Colonic mucosa (tissue), 4 donors: ENCODE data around the gene ZDHHC20. TPM values are rescaled to one million over a fixed set of nuclear protein-coding genes. Genes with fewer than 3 reads are reported as not detected.

ENCODE experiments used
- DNase-seq: peaks from one replicate; pipeline ENCODE4 v3.0.0-alpha.2; 2020
- H3K27ac ChIP-seq: fragments of 200-600 bp; one replicate; pipeline ENCODE4 v1.8.0; 2021
- H3K27me3 ChIP-seq: fragments of 200-600 bp; one replicate; pipeline ENCODE4 v1.8.0; 2021
- H3K36me3 ChIP-seq: fragments of 200-600 bp; one replicate; pipeline ENCODE4 v1.8.0; 2021
- H3K4me1 ChIP-seq: fragments of 200-600 bp; one replicate; pipeline ENCODE4 v1.8.0; 2021; ENCODE audit warnings: mild to moderate bottlenecking
- H3K4me3 ChIP-seq: fragments of 200-600 bp; one replicate; pipeline ENCODE4 v1.8.0; 2021
- H3K9ac ChIP-seq, 2 donors: one replicate each; pipeline ENCODE4 v1.7.0; 2013; ENCODE audit warnings: control low read depth in 2 of 2, low read depth in 2 of 2, low read length in 2 of 2
- H3K9me3 ChIP-seq: fragments of 200-600 bp; one replicate; pipeline ENCODE4 v1.8.0; 2021
- CTCF ChIP-seq: fragments of 200-600 bp; IDR thresholded peaks from one replicate; pipeline ENCODE4 v1.8.0; 2022; ENCODE audit warnings: antibody characterized with exemption, mild to moderate bottlenecking
- intact Hi-C: fragments of 100-400 bp; cut with DNase I; formaldehyde crosslinking; loops from one replicate; pipeline ENCODE4 v1.14.1; 2022
- total RNA-seq, 2 donors: library from RNA; stranded (reverse); fragmentation: NEBNext Ultra II Directional in 1 of 2; extraction: Animal tissue kit (Norgen Biotek cat#: 25700) in 1 of 2; gene quantifications; one replicate each; pipeline ENCODE4 v1.2.1, GENCODE V29; 2021
- donor health status: healthy.
- donor health status: DM: no; HTN: no; CAD: no.
- donor health status: DM: no; HTN: no; CAD: no.

ZDHHC20 gene
- total RNA-seq, 2 donors from 2014 or later, result 74.0 to 111 TPM

- no peak overlapping the region for H3K9ac ChIP-seq
- no peaks in the 10 kb centered on the region for H3K4me1 ChIP-seq
- H3K36me3 ChIP-seq, result no peaks in the 10 kb centered on the region
- intact Hi-C loops, result no loop called here
- no peak for TF ChIP-seq CTCF
- no peaks in the 10 kb centered on the region for H3K27me3 ChIP-seq
- H3K27ac ChIP-seq, result no peak overlapping the region
- H3K9me3 ChIP-seq, result no peaks in the 10 kb centered on the region
- DNase-seq, result no peak
- no peak overlapping the region for H3K4me3 ChIP-seq
Measured at GRCh38 chr13:21372530-21372929, 86.6 kb downstream of the ZDHHC20 start.

GRCh38 chr13:21371011-21371410, 88.1 kb downstream of the ZDHHC20 start:
- H3K27ac ChIP-seq, result no peak overlapping the region
- no peak for DNase-seq
- no peaks in the 10 kb centered on the region for H3K4me1 ChIP-seq
- no peak overlapping the region for H3K4me3 ChIP-seq
- intact Hi-C loops, result no loop called here
- no peaks in the 10 kb centered on the region for H3K9me3 ChIP-seq
- H3K36me3 ChIP-seq, result no peaks in the 10 kb centered on the region
- no peak overlapping the region for H3K9ac ChIP-seq
- no peaks in the 10 kb centered on the region for H3K27me3 ChIP-seq
- no peak for TF ChIP-seq CTCF

- no peak for TF ChIP-seq CTCF
- no peaks in the 10 kb centered on the region for H3K9me3 ChIP-seq
- H3K27me3 ChIP-seq, result no peaks in the 10 kb centered on the region
- H3K4me1 ChIP-seq, result no peaks in the 10 kb centered on the region
- no peak overlapping the region for H3K9ac ChIP-seq
- no peaks in the 10 kb centered on the region for H3K36me3 ChIP-seq
- no peak overlapping the region for H3K27ac ChIP-seq
- H3K4me3 ChIP-seq, result no peak overlapping the region
- intact Hi-C loops, result no loop called here
- no peak for DNase-seq
Measured at GRCh38 chr13:21365574-21365973, 93.5 kb downstream of the ZDHHC20 start.

GRCh38 chr13:21364916-21365315, 94.2 kb downstream of the ZDHHC20 start:
- Histone ChIP-seq H3K4me1 (no peaks in the 10 kb centered on the region), H3K27me3 (no peaks in the 10 kb centered on the region), H3K9ac (no peak overlapping the region), H3K9me3 (no peaks in the 10 kb centered on the region), H3K36me3 (no peaks in the 10 kb centered on the region), H3K4me3 (no peak overlapping the region), H3K27ac (no peak overlapping the region)
- DNase-seq, result no peak
- intact Hi-C loops, result no loop called here
- no peak for TF ChIP-seq CTCF

GRCh38 chr13:21364357-21364756, 94.7 kb downstream of the ZDHHC20 start:
- Histone ChIP-seq H3K4me1 (no peaks in the 10 kb centered on the region), H3K4me3 (no peak overlapping the region), H3K27me3 (no peaks in the 10 kb centered on the region), H3K9ac (no peak overlapping the region), H3K27ac (no peak overlapping the region), H3K9me3 (no peaks in the 10 kb centered on the region), H3K36me3 (no peaks in the 10 kb centered on the region)
- intact Hi-C loops, result no loop called here
- no peak for TF ChIP-seq CTCF
- no peak for DNase-seq

GRCh38 chr13:21362741-21363140, 96.4 kb downstream of the ZDHHC20 start:
- H3K36me3 ChIP-seq, result no peaks in the 10 kb centered on the region
- H3K9ac ChIP-seq, result no peak overlapping the region
- H3K27ac ChIP-seq, result no peak overlapping the region
- H3K9me3 ChIP-seq, result no peaks in the 10 kb centered on the region
- no peaks in the 10 kb centered on the region for H3K27me3 ChIP-seq
- no peak for DNase-seq
- no peak for TF ChIP-seq CTCF
- H3K4me3 ChIP-seq, result no peak overlapping the region
- no peaks in the 10 kb centered on the region for H3K4me1 ChIP-seq
- intact Hi-C loops, result no loop called here
